Measurements from ENCODE around the gene UNC5CL. TPM values are rescaled to one million over a fixed set of nuclear protein-coding genes. Genes with fewer than 3 reads are reported as not detected.
A peak's percentile ranks its signal among the peaks of the same experiment; 100 is the strongest.
"Not testable (repeated sequence)": the region's sequence is repeated elsewhere in the genome, so short reads cannot be mapped to it uniquely, and the experiment has no call there.

Gene UNC5CL
- polyA plus RNA-seq, 1 donor (not counting 4 experiments of a cell fraction or from before 2014, with no cell fraction given) = 0.34 TPM

DNA sequence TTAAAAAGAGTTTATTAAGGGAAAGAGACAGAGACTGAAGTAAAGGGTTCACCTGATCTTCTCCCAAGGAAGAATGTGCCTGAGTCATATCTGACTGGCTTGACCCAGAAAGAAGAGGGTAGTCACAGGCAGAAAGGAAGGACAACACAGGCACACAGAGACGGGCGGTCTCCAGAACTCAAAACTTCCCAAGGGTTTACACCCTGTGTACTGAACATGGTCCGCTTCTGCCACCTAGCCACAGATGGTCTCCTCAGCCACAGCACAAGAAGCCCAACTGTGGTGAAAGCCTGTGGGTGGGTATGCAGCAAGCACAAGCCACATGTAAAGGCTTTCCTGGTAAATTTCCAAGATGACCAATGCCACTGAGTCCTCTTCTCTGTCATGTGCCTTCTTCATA, 17.2 kb downstream of the UNC5CL start:
- Histone ChIP-seq H3K27ac (ENCODE audit: control insufficient read depth, insufficient read depth, low read length) (peak overlapping the region; percentile 16), H3K79me2 (ENCODE audit: control insufficient read depth, insufficient read depth, low read length) (no peaks in the 10 kb centered on the region), H4K20me1 (ENCODE audit: control insufficient read depth, extremely low read depth, insufficient read depth, low read length) (no peaks in the 10 kb centered on the region), H3K36me3 (ENCODE audit: control insufficient read depth in 2 of 2, extremely low read depth in 1 of 2, insufficient read depth in 2 of 2, low read length in 2 of 2) (no peaks in the 10 kb centered on the region), H3K27me3 (ENCODE audit: control insufficient read depth, extremely low read depth, insufficient read depth, low read length) (no peaks in the 10 kb centered on the region), H2AFZ (ENCODE audit: control insufficient read depth, low read length) (no peak overlapping the region), H3K4me3 (ENCODE audit: control insufficient read depth in 2 of 3, extremely low read depth in 1 of 3, insufficient read depth in 2 of 3, low read depth in 1 of 3, low read length in 3 of 3) (no peak overlapping the region), H3K9me3 (ENCODE audit: control insufficient read depth, low read depth, low read length) (peaks cover 2% of the 10 kb centered on the region), H3K4me1 (ENCODE audit: control insufficient read depth, extremely low read depth, insufficient read depth, low read length) (peaks cover 29% of the 10 kb centered on the region), H3K4me2 (ENCODE audit: control insufficient read depth, extremely low read depth, insufficient read depth, low read depth, low read length) (peak overlapping the region; percentile 39), H3K9ac (ENCODE audit: control insufficient read depth, extremely low read depth, insufficient read depth, low read length) (no peak overlapping the region), H3K9me1 (ENCODE audit: control insufficient read depth, extremely low read depth, insufficient read depth, low read length) (no peaks in the 10 kb centered on the region)
- no peak for DNase-seq (ENCODE audit: low read depth, low spot score)
- TF ChIP-seq EZH2 (IDR thresholded peaks at IDR 0.05; ENCODE audit: low read length) (no peak), CTCF (optimal IDR thresholded peaks at IDR 0.05 in 1 of 3, IDR thresholded peaks at IDR 0.05 in 1 of 3, conservative IDR thresholded peaks at IDR 0.05 in 1 of 3; ENCODE audit: extremely low read depth in 1 of 3, insufficient read depth in 2 of 3, low read length in 3 of 3) (peak; percentile 21 to 65 (median 22))
- dilution Hi-C loops (cut with MboI; ENCODE audit: extremely low pct_ligation_motif_present, low sequenced_read_pairs) = no loop called here
- peak; percentile 64 for FAIRE-seq

GRCh38 chr6:41017663-41018062, 21.4 kb downstream of the UNC5CL start:
- Histone ChIP-seq H3K9ac (ENCODE audit: control insufficient read depth, extremely low read depth, insufficient read depth, low read length) (no peak overlapping the region), H3K27ac (ENCODE audit: control insufficient read depth, insufficient read depth, low read length) (no peak overlapping the region), H3K79me2 (ENCODE audit: control insufficient read depth, insufficient read depth, low read length) (no peaks in the 10 kb centered on the region), H3K4me2 (ENCODE audit: control insufficient read depth, extremely low read depth, insufficient read depth, low read depth, low read length) (no peak overlapping the region), H3K36me3 (ENCODE audit: control insufficient read depth in 2 of 2, extremely low read depth in 1 of 2, insufficient read depth in 2 of 2, low read length in 2 of 2) (no peaks in the 10 kb centered on the region), H3K4me1 (ENCODE audit: control insufficient read depth, extremely low read depth, insufficient read depth, low read length) (peaks cover 14% of the 10 kb centered on the region), H3K9me1 (ENCODE audit: control insufficient read depth, extremely low read depth, insufficient read depth, low read length) (no peaks in the 10 kb centered on the region), H3K9me3 (ENCODE audit: control insufficient read depth, low read depth, low read length) (peaks cover 2% of the 10 kb centered on the region), H2AFZ (ENCODE audit: control insufficient read depth, low read length) (no peak overlapping the region), H3K27me3 (ENCODE audit: control insufficient read depth, extremely low read depth, insufficient read depth, low read length) (no peaks in the 10 kb centered on the region), H4K20me1 (ENCODE audit: control insufficient read depth, extremely low read depth, insufficient read depth, low read length) (no peaks in the 10 kb centered on the region), H3K4me3 (ENCODE audit: control insufficient read depth in 2 of 3, extremely low read depth in 1 of 3, insufficient read depth in 2 of 3, low read depth in 1 of 3, low read length in 3 of 3) (no peak overlapping the region)
- FAIRE-seq (no peak), DNase-seq (ENCODE audit: low read depth, low spot score) (no peak)
- no peak for TF ChIP-seq CTCF (optimal IDR thresholded peaks at IDR 0.05 in 1 of 3, IDR thresholded peaks at IDR 0.05 in 1 of 3, conservative IDR thresholded peaks at IDR 0.05 in 1 of 3; ENCODE audit: extremely low read depth in 1 of 3, insufficient read depth in 2 of 3, low read length in 3 of 3)
- no peak for TF ChIP-seq EZH2 (IDR thresholded peaks at IDR 0.05; ENCODE audit: low read length)
- dilution Hi-C loops (cut with MboI; ENCODE audit: extremely low pct_ligation_motif_present, low sequenced_read_pairs) = no loop called here

DNA sequence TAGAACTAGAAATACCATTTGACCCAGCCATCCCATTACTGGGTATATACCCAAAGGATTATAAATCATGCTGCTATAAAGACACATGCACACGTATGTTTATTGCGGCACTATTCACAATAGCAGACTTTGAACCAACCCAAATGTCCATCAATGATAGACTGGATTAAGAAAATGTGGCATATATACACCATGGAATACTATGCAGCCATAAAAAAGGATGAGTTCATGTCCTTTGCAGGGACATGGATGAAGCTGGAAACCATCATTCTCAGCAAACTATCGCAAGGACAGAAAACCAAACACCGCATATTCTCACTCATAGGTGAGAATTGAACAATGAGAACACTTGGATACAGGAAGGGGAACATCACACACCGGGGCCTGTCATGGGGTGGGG, 23.2 kb downstream of the UNC5CL start:
- H3K4me1 ChIP-seq (ENCODE audit: control insufficient read depth, extremely low read depth, insufficient read depth, low read length); H3K27me3 ChIP-seq (ENCODE audit: control insufficient read depth, extremely low read depth, insufficient read depth, low read length); H3K4me3 ChIP-seq (ENCODE audit: control insufficient read depth in 2 of 3, extremely low read depth in 1 of 3, insufficient read depth in 2 of 3, low read depth in 1 of 3, low read length in 3 of 3); dilution Hi-C loops (cut with MboI; ENCODE audit: extremely low pct_ligation_motif_present, low sequenced_read_pairs); FAIRE-seq; DNase-seq (ENCODE audit: low read depth, low spot score); H3K79me2 ChIP-seq (ENCODE audit: control insufficient read depth, insufficient read depth, low read length); H3K4me2 ChIP-seq (ENCODE audit: control insufficient read depth, extremely low read depth, insufficient read depth, low read depth, low read length); H3K9ac ChIP-seq (ENCODE audit: control insufficient read depth, extremely low read depth, insufficient read depth, low read length); H3K27ac ChIP-seq (ENCODE audit: control insufficient read depth, insufficient read depth, low read length); H2AFZ ChIP-seq (ENCODE audit: control insufficient read depth, low read length); H4K20me1 ChIP-seq (ENCODE audit: control insufficient read depth, extremely low read depth, insufficient read depth, low read length); H3K9me1 ChIP-seq (ENCODE audit: control insufficient read depth, extremely low read depth, insufficient read depth, low read length); H3K9me3 ChIP-seq (ENCODE audit: control insufficient read depth, low read depth, low read length); H3K36me3 ChIP-seq (ENCODE audit: control insufficient read depth in 2 of 2, extremely low read depth in 1 of 2, insufficient read depth in 2 of 2, low read length in 2 of 2): not testable (repeated sequence)

Data from keratinocyte (primary cell).